HL-60/S4 (cell line): Measurements from ENCODE around the gene GARIN5B.

Experiments used
- in situ Hi-C: fragments of 300-500 bp; cut with MboI; formaldehyde crosslinking; loops from 2 replicates; pipeline ENCODE4 v1.14.3; 2022; ENCODE audit warnings: low sequenced_read_pairs

GARIN5B gene

DNA sequence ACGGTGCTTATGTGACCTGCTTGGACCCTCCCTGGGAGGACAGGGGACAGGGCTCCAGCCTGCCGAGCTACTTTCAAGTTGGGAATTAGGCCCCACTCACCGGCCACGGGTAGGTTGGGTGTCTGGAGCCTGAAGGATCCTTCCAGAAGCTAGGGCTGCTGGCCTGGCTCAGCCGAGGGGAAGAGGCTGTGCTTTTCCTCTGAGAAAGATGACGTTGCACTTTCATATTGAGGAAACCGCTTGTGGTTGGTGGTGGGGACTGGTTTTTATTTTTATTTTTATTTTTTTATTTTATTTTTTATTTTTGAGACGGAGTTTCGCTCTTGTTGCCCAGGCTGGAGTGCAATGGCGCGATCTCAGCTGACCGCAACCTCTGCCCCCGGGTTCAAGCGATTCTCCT, 37.9 kb downstream of the GARIN5B start, which contains the start of gene TMEM150B:
TMEM150B (minus strand) TSS at position 170 of the 400 bp plus-strand sequence. CDS start 4,305 bp downstream, outside the sequence.
- in situ Hi-C loops: no loop called here

DNA sequence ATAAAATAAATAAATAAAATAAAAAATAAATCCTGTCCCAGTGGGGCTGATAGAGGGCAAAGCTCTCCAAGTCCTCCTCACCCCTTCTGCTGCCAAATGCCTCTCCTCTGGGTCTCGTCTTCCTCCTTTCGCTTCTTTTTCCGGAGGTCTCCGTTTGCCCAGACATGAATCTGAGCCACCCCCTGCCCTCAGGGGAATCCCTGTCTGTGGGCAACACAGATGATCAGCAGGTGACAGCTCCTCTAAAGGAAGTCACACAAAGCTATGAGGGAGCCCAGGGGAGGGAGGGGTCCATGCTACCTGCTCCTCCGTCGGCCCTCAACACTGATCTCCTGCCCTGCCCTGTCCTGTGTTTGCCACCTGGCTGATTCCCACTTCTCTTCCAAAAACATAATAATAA, 38.4 kb downstream of the GARIN5B start:
- in situ Hi-C loops: no loop called here

DNA sequence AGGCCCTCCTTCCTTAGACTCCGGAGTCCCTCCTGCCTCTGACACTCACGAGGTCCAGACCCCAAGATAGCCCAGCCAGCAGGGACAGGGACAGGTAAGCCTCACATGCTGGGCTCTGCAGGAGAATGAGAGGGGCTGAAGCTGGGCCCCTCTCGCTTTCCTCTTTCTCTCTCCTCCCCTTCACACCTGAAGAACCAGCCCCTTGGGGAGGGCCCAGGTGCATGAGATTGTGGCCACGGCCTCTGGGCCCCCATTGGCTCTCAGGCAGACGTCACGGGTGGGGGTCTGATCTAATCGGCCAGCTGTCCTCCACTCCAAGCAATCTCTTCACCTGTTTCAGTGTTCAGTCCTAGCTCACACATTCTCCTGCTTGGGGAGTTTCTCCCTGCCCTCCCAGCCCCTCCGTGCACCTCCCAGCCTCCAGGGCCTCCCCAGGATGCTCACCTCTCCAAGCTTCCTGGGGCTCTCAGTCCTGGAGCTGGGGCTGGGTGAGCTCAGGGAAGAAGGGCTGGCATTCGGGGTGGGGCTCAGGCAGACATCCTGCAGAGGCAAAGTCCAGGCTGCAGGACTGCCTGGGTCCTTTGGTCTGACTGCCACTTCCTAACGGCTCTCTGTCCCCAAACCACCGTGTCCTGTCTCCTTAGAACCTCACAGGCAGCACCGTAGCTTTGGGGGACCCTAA, 40.7 kb downstream of the GARIN5B start:
- in situ Hi-C loops: no loop called here

DNA sequence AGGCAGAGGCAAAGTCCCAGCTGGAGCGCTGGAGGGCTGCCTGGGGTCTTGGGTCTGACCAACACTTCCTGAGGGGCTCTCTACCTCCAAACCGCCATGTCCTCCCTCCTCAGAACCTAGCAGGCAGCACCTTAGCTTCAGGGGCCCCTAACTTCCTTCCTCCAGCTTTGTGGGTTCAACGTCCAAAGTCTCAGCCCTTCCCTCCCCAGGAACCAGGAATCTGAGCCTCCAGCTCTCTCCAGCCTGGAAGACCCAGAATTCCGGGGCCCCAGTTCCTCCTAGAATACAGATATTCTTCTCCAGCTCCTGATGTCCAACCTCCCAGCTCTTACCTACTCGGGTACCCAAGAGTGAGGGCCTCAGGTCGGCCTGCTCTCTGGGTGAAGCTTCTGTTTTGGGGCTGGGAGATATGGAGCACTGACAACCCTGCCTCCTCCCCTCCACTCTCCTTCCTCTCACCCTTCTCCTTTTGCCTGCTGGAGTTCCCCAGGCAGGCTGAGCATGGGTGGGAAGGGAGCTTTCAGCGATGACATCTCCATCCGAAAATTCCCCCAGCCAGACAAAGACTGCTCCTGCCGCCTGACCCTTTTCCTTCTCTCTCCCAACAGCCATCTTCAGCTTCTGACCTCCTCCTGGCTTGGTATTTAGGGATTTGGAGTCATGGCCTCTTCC, 41.5 kb downstream of the GARIN5B start:
- in situ Hi-C loops: no loop called here

DNA sequence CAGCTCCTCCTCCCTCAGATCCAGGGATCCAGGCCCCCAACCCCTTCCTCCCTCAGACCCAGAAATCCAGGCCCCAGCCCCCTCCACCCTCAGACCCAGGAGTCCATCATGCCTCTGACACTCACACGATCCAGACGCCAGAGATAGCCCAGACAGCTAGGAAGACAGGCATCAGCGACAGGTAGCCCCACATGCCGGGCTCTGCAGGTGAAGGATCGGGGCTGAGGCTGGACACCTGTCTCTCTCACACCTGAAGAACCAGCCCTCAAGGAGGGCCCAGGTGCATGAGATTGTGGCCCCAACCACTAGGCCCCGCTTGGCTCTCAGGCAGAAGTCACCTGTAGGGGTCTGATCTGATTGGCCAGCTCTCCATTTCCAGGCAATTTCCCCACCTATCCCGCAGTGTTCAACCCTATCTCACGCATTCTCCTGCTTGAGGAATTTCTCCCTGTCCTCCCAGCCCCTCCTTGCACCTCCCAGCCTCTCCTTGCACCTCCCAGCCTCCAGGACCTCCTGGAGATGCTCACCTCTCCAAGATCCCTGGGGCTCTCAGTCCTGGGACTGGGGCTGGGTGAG, 42.1 kb downstream of the GARIN5B start:
- in situ Hi-C loops: no loop called here

DNA sequence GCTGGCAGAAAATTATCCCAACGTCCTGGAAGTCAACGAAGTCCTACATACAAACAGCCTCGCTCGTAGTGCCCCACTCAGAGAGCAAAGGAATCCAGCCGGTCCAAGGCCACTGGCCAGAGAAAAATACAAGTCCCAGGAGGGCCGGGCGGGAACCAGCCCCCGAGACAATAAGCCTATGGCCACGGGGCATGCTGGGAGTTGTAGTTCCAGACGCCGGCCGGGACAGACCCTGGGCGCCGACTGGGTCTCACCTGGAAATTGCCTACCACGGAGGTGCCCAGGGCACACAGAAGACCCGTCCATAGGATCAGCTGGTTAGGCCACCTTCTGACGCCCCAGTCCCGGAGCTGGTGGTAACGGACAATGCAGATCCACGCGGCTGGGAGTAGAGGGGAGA, 43.3 kb downstream of the GARIN5B start:
- in situ Hi-C loops: no loop called here

DNA sequence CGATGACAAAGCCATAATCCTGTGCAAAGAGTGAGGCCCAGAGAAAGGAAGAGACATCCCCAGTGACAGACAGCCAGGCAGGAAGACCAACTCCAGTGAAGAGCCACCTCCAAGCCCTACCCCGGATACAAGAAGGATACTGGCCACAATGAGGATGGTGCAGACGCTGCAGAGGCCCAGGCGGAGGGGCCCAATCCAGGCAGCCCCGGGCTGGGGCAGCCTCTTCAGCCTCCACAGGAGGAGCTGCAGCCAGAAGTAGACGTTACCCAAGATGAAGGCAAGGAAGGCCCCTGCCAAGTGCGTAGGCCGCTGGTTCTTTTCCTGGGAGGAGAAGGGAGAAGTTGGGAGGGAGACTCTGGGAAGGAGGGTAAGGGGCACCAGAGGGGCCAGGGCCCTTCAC, 46.4 kb downstream of the GARIN5B start:
- in situ Hi-C loops: no loop called here

DNA sequence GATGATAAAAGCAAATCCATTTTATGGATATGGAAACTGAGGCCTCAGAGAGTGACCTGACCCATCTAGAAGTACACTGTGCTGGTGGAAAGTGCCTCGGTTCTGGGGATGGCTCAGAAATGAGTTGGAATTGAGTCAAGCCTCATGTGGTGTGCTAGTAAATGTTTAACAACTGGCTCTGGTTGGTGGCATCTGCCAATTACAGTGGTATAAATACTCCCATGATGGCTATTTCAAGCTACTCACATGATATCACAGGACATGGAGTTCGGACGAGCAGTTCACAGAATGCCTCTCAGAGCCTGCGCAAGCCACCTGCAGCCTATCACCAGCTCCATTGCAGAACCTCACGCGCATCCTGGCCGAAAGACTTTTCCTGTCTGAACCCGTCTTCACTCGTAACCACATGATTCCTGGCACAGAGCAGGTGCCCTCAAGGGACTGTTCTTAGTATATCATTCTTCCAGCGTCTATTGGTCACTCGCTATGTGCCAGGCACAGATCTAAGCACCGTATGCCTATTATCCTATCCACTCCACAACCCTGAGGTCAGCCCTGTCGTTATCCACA, 47.0 kb downstream of the GARIN5B start:
- in situ Hi-C loops: no loop called here

DNA sequence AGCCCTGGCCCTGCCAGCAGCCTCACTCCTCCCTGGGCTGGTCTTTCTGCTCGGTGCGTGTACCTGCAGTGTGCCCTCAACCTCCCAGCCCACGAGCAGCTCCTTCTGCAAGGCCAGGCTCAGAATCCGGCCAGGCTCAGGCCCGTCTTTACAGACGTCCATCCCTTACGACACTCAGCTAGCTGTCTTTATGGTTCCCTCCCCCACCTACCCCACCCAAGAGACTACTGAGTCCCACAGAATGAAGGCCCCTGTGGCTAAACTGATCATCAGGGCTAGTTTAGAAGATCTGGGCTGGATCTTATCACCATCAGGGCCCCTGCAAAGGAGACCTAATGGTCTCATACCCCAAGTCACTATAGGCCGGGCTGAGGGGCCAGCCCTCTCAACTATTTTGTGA, 48.7 kb downstream of the GARIN5B start:
- in situ Hi-C loops: no loop called here

DNA sequence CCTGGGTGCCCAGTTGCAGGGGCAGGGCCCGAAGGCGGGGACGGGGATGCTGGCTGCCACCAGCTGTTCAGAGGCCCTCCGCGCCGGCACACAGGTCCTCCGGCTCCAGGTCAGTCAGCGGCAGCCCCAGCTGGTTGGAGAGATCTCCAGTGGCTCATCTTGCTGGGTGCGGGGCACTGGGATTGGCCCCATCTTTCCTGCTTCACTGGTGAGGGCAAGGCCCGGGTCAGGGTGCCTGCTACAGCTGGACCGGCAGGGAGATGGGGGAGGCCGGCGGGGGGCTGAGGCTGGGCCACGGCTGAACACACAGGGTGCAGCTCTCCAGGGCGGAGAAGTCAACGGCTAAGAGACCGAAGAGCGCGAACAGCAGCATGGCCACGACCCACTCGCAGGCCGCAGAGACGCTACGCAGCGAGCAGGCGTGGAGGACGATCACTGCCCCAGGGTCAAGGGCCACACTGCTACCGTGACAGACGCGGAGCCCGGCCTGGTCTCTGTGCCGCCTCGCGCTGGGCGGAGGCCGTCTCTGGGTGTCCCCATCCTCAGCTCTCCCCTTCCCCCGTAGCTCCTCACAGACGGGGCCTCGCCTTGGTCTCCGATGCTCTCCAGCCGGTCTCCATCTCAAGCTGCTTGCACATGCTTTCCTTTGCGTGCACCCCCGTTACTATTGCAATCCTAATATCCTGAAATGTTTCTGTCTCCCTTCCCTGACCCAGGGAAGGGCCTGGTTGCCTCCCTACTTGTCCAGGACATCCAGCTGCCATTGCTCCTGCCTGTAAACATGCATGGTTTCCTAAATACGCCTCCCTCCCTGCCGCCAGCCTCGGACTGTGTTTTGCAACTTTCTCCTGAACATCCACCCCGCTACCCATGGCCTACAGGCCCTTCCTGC, 50.2 kb downstream of the GARIN5B start:
- in situ Hi-C loops: no loop called here

DNA sequence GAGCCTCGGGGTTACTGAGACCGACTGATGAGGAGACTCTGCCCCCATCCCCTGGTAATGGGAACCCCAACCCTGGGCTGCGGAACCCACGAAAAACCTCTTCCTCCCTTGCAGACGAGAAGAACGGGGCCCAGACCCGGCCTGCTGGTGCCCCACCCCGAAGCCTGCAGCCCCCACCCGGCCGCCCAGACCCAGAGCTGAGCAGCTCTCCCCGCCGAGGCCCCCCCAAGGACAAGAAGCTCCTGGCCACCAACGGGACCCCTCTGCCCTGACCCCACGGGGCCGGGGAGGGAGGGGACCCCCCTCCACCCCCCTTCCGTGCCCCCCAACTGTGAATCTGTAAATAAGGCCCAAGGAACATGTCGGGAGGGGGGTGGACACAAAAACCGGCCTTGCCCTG, 51.3 kb downstream of the GARIN5B start:
- in situ Hi-C loops: no loop called here

DNA sequence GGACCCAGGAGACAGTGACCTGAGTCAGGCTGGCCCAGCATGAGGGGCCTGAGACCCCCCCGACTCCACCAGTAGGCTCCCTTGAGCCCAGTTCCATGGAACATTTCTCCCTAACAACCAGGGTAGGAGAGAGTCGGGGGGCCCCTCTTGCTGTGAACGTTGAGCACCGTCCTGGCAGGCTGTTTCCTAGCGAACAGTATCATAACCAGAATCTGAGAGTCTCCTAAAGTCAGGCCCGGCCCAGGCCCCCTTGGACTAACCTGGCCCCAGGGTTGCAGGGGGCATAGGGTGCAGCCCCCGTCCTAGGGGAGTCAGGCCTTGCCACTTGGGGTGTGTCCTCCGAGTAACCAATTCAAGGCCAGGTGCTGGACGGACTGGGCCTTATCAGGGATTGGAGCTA, 51.7 kb downstream of the GARIN5B start:
- in situ Hi-C loops: no loop called here

DNA sequence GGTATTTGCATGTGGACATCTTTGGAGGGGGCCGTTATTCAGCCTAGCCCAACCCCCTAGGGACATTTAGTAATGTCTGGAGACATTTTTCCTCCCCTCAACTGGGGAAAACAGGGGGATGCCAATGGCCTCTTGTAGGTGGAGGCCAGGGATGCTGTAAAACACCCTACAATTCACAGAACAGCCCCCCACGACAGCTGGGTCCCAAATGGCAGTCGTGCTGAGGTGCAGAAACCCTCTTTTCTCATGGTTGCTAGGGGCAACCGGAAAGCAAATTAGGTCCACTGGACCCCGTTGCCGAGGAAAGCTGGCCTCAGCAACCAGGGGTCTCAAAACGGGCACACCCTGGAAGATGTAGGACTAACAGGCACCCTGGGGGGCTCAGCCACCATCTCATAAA, 52.6 kb downstream of the GARIN5B start:
- in situ Hi-C loops: no loop called here

DNA sequence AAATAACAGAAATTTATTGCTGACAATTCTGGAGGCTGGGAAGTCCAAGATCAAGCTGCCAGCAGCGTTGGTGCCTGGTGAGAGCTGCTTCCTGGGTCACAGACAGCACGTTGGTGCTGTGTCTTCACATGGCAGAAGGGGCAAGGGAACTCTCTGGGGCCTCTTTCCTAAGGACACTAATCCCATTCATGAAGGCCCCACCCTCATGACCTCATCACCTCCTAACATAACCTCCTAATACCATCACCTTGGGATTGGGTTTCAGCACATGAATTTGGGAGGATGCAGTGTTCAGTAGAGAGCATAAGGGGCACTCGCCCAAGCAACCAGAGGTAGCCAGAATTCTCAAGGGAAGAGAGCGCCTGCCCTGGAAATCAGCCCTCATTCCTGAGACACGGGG, 53.6 kb downstream of the GARIN5B start:
- in situ Hi-C loops: no loop called here

DNA sequence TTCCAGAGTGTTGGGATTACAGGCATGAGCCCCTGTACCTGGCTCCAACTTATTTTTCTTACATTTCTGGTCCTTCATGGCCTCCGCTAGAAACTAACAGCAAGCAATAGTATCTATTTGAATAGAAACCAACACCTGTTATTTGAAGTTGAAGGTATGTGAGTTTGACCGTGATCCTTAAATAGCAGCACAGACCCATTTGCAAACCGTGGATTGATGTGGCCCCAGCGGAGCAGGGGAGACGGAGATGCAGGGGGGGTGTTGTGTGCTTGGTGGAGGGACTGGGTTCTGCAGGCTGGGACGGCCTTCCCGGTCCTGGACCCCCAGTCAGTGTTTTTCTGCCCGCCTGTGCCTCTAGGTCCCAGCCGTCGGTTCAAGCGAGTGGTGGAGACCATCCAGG, 54.8 kb downstream of the GARIN5B start:
- in situ Hi-C loops: no loop called here

DNA sequence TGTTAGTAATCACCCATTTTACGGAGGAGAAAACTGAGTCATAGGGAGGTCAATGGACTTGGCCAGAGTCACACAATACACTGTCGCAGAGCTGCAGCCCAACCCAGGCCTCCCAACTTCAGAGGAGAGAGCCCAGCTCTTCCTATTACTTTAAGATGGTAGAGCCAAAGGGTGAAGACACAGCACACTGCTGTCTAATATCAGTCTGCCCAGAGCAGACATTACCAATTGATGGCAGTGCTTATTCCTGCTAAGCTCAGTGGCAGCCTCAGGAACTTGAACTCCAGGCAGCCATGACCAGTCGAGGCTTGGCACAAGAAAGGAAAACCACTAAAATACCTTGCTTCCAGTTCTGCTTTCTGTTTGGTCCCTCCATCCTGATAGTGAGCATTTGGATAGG, 56.3 kb downstream of the GARIN5B start:
- in situ Hi-C loops: no loop called here

DNA sequence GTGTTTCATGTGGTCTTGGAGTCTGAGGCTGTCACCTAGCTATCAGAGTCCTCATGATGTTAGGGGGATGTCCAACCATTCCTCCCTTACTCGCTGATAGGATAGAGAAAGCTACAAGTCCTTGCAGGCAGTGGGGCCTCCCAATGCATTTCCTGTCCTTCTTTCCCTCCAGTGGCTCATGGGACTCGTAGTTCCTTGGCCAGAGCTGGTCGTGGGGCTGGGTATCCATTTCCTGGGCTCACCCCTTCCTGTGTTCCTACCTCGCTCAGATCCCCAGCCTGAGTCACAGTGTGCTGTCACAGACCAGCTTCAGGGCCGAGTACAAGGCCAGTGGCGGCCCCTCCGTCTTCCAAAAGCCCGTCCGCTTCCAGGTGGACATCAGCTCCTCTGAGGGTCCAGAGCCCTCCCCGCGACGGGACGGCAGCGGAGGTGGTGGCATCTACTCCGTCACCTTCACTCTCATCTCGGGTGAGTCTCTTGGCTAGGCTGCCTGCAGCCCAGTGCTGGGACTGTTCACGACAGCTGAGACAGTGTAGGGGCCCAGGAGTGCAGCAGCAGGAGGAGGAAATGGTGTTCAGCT, 57.0 kb downstream of the GARIN5B start:
- in situ Hi-C loops: no loop called here

DNA sequence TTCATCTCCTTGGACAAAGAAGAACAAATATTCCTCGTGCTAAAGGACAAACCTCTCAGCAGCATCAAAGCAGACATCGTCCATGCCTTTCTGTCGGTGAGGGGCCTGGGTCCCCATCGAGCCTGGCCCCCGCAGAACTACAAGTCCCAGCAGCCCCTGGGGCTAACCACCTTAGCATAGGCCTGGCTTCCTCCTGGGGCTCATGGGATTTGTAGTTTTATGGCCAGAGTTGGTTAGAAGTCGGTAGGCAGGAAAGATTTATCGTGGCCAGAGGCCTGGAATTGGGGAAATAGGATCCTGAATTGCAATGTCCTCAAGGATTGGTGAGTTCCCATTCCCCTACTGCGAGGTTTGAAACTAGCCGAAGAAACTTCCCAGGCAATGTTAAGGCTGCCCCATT, 57.6 kb downstream of the GARIN5B start:
- in situ Hi-C loops: no loop called here

DNA sequence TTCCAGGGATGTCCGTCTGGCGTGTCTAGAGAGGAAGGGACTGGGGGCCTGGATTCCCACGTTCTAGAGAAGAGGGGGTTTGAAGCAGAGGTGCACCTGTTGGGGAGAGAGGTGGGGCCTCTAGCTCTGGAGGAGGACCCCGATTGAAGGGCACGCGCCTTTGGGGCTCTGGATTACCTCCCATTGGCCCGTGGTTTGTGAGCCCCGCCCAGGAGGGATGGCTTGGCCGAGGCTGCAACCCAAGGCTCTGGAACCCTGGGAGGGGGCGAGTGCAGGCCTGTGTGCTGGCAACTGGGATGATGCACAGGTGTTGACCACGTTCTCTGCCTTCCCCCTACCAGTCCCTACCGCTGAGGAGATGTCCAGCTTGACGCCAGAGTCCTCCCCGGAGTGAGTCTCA, 58.1 kb downstream of the GARIN5B start:
- in situ Hi-C loops: no loop called here
